CD4-positive, alpha-beta T cell treated with Interleukin-6 at 100 ng/mL for 8 hours (primary cell): ENCODE results near the gene DUSP21.
"Not testable (repeated sequence)": the region's sequence is repeated elsewhere in the genome, so short reads cannot be mapped to it uniquely, and the experiment has no call there.

Source experiments
- DNase-seq: peaks from one replicate; pipeline ENCODE4 v3.0.0-alpha.2; 2020; ENCODE audit warnings: mixed read lengths, low spot score

DUSP21 gene

GRCh38 chrX:44843753-44844152 lies at the start of gene DUSP21:
DUSP21 (plus strand) TSS chrX:44844021; CDS start chrX:44844133, 112 bp downstream.
- DNase-seq: no peak

- no peak for DNase-seq
Observed at GRCh38 chrX:44795945-44796450, 47.8 kb upstream of the DUSP21 start.

- no peak for DNase-seq
Observed at GRCh38 chrX:44802613-44803012, 41.2 kb upstream of the DUSP21 start.

- no peak for DNase-seq
Observed at GRCh38 chrX:44815681-44816080, 28.1 kb upstream of the DUSP21 start.

GRCh38 chrX:44816367-44816766 lies 27.5 kb upstream of the DUSP21 start:
- DNase-seq: no peak

- no peak for DNase-seq
Observed at GRCh38 chrX:44817029-44817428, 26.8 kb upstream of the DUSP21 start.

- no peak for DNase-seq
Observed at GRCh38 chrX:44822601-44823000, 21.2 kb upstream of the DUSP21 start.

- DNase-seq: not testable (repeated sequence)
Observed at GRCh38 chrX:44823193-44823592, 20.6 kb upstream of the DUSP21 start.

GRCh38 chrX:44828008-44828605 lies 15.7 kb upstream of the DUSP21 start:
- DNase-seq: no peak

GRCh38 chrX:44829832-44830231 lies 14.0 kb upstream of the DUSP21 start:
- DNase-seq: no peak

- no peak for DNase-seq
Observed at GRCh38 chrX:44842550-44843317, 1.1 kb upstream of the DUSP21 start.

GRCh38 chrX:44843318-44843702 lies 511 bp upstream of the DUSP21 start:
- no peak for DNase-seq

- no peak for DNase-seq
Observed at GRCh38 chrX:44844204-44844603, 383 bp downstream of the DUSP21 start.

- not testable (repeated sequence) for DNase-seq
Observed at GRCh38 chrX:44850891-44851290, 7.1 kb downstream of the DUSP21 start.

- DNase-seq: no peak
Observed at GRCh38 chrX:44871114-44871645, 27.4 kb downstream of the DUSP21 start.

- DNase-seq: peak; percentile 22
Observed at GRCh38 chrX:44871931-44872820, 28.4 kb downstream of the DUSP21 start.

- DNase-seq: peak; percentile 100
Observed at GRCh38 chrX:44872821-44873414, 29.1 kb downstream of the DUSP21 start, which contains the start of gene KDM6A. KDM6A (plus strand) TSS chrX:44873188; CDS start chrX:44873552, 364 bp downstream.

GRCh38 chrX:44873415-44874276 lies 29.8 kb downstream of the DUSP21 start:
- DNase-seq: peak; percentile 37

- peak; percentile 42 for DNase-seq
Observed at GRCh38 chrX:44874420-44875184, 30.8 kb downstream of the DUSP21 start.

GRCh38 chrX:44875185-44875489 lies 31.3 kb downstream of the DUSP21 start:
- no peak for DNase-seq
